Skeletal muscle satellite cell (primary cell): ENCODE results near the gene CDKN2D.
"Not testable (repeated sequence)": the region's sequence is repeated elsewhere in the genome, so short reads cannot be mapped to it uniquely, and the experiment has no call there.

ENCODE experiments used
- H3K27me3 ChIP-seq: 2 replicates; pipeline ENCODE4 v1.7.0; 2013; ENCODE audit warnings: low read length; ENCODE audit not compliant: control insufficient read depth, insufficient read depth
- H3K36me3 ChIP-seq: 2 replicates; pipeline ENCODE4 v1.7.0; 2013; ENCODE audit warnings: mild to moderate bottlenecking, control low read depth, low read length; ENCODE audit not compliant: insufficient read depth
- H3K4me1 ChIP-seq: 2 replicates; pipeline ENCODE4 v1.7.0; 2013; ENCODE audit warnings: low read length; ENCODE audit not compliant: control insufficient read depth, insufficient read depth
- H3K4me2 ChIP-seq: 2 replicates; pipeline ENCODE4 v1.7.0; 2013; ENCODE audit warnings: mild to moderate bottlenecking, low read length
- H3K4me3 ChIP-seq: 2 replicates; pipeline ENCODE4 v1.7.0; 2013; ENCODE audit warnings: low read length
- H3K9ac ChIP-seq: 2 replicates; pipeline ENCODE4 v1.7.0; 2013; ENCODE audit warnings: mild to moderate bottlenecking, low read depth, low read length, moderate library complexity
- H3K9me3 ChIP-seq: replicated peaks from 2 replicates; pipeline ENCODE4 v1.7.0; 2013; ENCODE audit warnings: mild to moderate bottlenecking, control low read depth, low read length

Gene CDKN2D

GRCh38 chr19:10546817-10547216 lies 22.0 kb downstream of the CDKN2D start:
- Histone ChIP-seq H3K4me1 (peaks cover 12% of the 10 kb centered on the region), H3K9ac (no peak overlapping the region), H3K4me2 (no peak overlapping the region), H3K9me3 (no peaks in the 10 kb centered on the region), H3K4me3 (no peak overlapping the region), H3K27me3 (no peaks in the 10 kb centered on the region), H3K36me3 (peaks cover 19% of the 10 kb centered on the region)

- Histone ChIP-seq H3K9ac (peak overlapping the region; percentile 98), H3K27me3 (no peaks in the 10 kb centered on the region), H3K4me1 (peaks cover 12% of the 10 kb centered on the region), H3K36me3 (peaks cover 15% of the 10 kb centered on the region), H3K9me3 (no peaks in the 10 kb centered on the region), H3K4me2 (peak overlapping the region; percentile 98), H3K4me3 (peak overlapping the region; percentile 93)
These were observed 24.0 kb downstream of the CDKN2D start for GRCh38 chr19:10544753-10545251.

- Histone ChIP-seq H3K4me2 (peak overlapping the region; percentile 98), H3K4me3 (peak overlapping the region; percentile 93), H3K36me3 (peaks cover 15% of the 10 kb centered on the region), H3K4me1 (peaks cover 12% of the 10 kb centered on the region), H3K27me3 (peaks cover under 1% of the 10 kb centered on the region), H3K9ac (peak overlapping the region; percentile 98), H3K9me3 (no peaks in the 10 kb centered on the region)
These were observed 24.5 kb downstream of the CDKN2D start for GRCh38 chr19:10544242-10544752.

GRCh38 chr19:10543420-10544241 lies 25.1 kb downstream of the CDKN2D start, which contains the start of gene ATG4D:
Gene ATG4D, plus strand, starts transcription at chr19:10543904. Its CDS starts 187 bp downstream, at chr19:10544091.
- peak within 1 kb of the TSS; percentile 93 for H3K4me3 ChIP-seq
- no peaks in the 10 kb centered on the region for H3K9me3 ChIP-seq
- peak within 1 kb of the TSS; percentile 98 for H3K9ac ChIP-seq
- peak within 1 kb of the TSS; percentile 98 for H3K4me2 ChIP-seq
- peaks cover 9% of the 10 kb centered on the region for H3K36me3 ChIP-seq
- peaks cover 3% of the 10 kb centered on the region for H3K27me3 ChIP-seq
- H3K4me1 ChIP-seq, result peaks cover 12% of the 10 kb centered on the region

- Histone ChIP-seq H3K4me1 (peaks cover 12% of the 10 kb centered on the region), H3K4me3 (peak overlapping the region; percentile 93), H3K36me3 (peaks cover 8% of the 10 kb centered on the region), H3K9me3 (no peaks in the 10 kb centered on the region), H3K27me3 (peaks cover 6% of the 10 kb centered on the region), H3K9ac (peak overlapping the region; percentile 98), H3K4me2 (peak overlapping the region; percentile 98)
These were observed 25.7 kb downstream of the CDKN2D start for GRCh38 chr19:10543059-10543419.

GRCh38 chr19:10539016-10539415 lies 29.8 kb downstream of the CDKN2D start:
- not testable (repeated sequence) for H3K9me3 ChIP-seq, H3K36me3 ChIP-seq, H3K4me3 ChIP-seq, H3K4me1 ChIP-seq, H3K4me2 ChIP-seq, H3K9ac ChIP-seq
- peaks cover 26% of the 10 kb centered on the region for H3K27me3 ChIP-seq

- no peaks in the 10 kb centered on the region for H3K36me3 ChIP-seq
- H3K9me3 ChIP-seq, result no peaks in the 10 kb centered on the region
- H3K9ac ChIP-seq, result no peak overlapping the region
- no peak overlapping the region for H3K4me3 ChIP-seq
- peaks cover 26% of the 10 kb centered on the region for H3K27me3 ChIP-seq
- H3K4me2 ChIP-seq, result no peak overlapping the region
- peaks cover 5% of the 10 kb centered on the region for H3K4me1 ChIP-seq
These were observed 30.4 kb downstream of the CDKN2D start for GRCh38 chr19:10538204-10538983.

- Histone ChIP-seq H3K9ac (no peak overlapping the region), H3K36me3 (no peaks in the 10 kb centered on the region)
These were observed 31.1 kb downstream of the CDKN2D start for GRCh38 chr19:10537668-10538067.

GRCh38 chr19:10535613-10536012 lies 33.2 kb downstream of the CDKN2D start:
- H3K4me3 ChIP-seq, result no peak overlapping the region
- H3K36me3 ChIP-seq, result no peaks in the 10 kb centered on the region
- peaks cover 5% of the 10 kb centered on the region for H3K4me1 ChIP-seq
- H3K4me2 ChIP-seq, result no peak overlapping the region
- peaks cover 26% of the 10 kb centered on the region for H3K27me3 ChIP-seq
- no peaks in the 10 kb centered on the region for H3K9me3 ChIP-seq
- H3K9ac ChIP-seq, result no peak overlapping the region

More at GRCh38 chr19:10537668-10538067, 31.1 kb downstream of the CDKN2D start:
- Histone ChIP-seq H3K4me3 (no peak overlapping the region), H3K4me2 (no peak overlapping the region), H3K27me3 (peaks cover 26% of the 10 kb centered on the region), H3K9me3 (no peaks in the 10 kb centered on the region), H3K4me1 (peaks cover 5% of the 10 kb centered on the region)

GRCh38 chr19:10533646-10534386 lies 35.0 kb downstream of the CDKN2D start:
- Histone ChIP-seq H3K4me1 (peaks cover 5% of the 10 kb centered on the region), H3K4me2 (no peak overlapping the region), H3K9me3 (no peaks in the 10 kb centered on the region), H3K4me3 (no peak overlapping the region), H3K27me3 (peaks cover 22% of the 10 kb centered on the region), H3K36me3 (no peaks in the 10 kb centered on the region), H3K9ac (peak overlapping the region; percentile 18)

GRCh38 chr19:10532457-10532856 lies 36.3 kb downstream of the CDKN2D start:
- Histone ChIP-seq H3K9me3 (no peaks in the 10 kb centered on the region), H3K4me2 (no peak overlapping the region), H3K27me3 (peaks cover 14% of the 10 kb centered on the region), H3K4me3 (no peak overlapping the region), H3K4me1 (peaks cover 5% of the 10 kb centered on the region), H3K36me3 (no peaks in the 10 kb centered on the region), H3K9ac (no peak overlapping the region)
